MG63 (cell line): ENCODE measurements around the gene FBXO44. TPM values are rescaled to one million over a fixed set of nuclear protein-coding genes. Genes with fewer than 3 reads are reported as not detected.

Source experiments
- DNase-seq: peaks from one replicate; pipeline ENCODE4 v3.0.0-alpha.2; 2020
- H3K27me3 ChIP-seq: fragments of 250-450 bp; sonication (Bioruptor Pico); 2 replicates; pipeline ENCODE4 v1.5.1; 2020; ENCODE audit warnings: mild to moderate bottlenecking, moderate library complexity
- H3K36me3 ChIP-seq: fragments of 250-450 bp; sonication (Bioruptor Pico); 2 replicates; pipeline ENCODE4 v1.5.1; 2020; ENCODE audit warnings: mild to moderate bottlenecking, moderate library complexity
- H3K4me3 ChIP-seq: fragments of 250-450 bp; sonication (Bioruptor Pico); 2 replicates; pipeline ENCODE4 v1.5.1; 2020; ENCODE audit warnings: mild to moderate bottlenecking, moderate library complexity
- H3K9me3 ChIP-seq: fragments of 250-450 bp; sonication (Bioruptor Pico); 2 replicates; pipeline ENCODE4 v1.5.1; 2020; ENCODE audit warnings: mild to moderate bottlenecking, moderate library complexity
- total RNA-seq: library from RNA; depleted of rRNA; stranded (reverse); fragments of >200 nt; shearing (Covaris generic); gene quantifications from 2 replicates; pipeline ENCODE4 v1.2.3, GENCODE V29; 2014; ENCODE audit warnings: low replicate concordance

Gene FBXO44
- total RNA-seq, 1 experiment from 2014 or later = 23.1 TPM

DNA sequence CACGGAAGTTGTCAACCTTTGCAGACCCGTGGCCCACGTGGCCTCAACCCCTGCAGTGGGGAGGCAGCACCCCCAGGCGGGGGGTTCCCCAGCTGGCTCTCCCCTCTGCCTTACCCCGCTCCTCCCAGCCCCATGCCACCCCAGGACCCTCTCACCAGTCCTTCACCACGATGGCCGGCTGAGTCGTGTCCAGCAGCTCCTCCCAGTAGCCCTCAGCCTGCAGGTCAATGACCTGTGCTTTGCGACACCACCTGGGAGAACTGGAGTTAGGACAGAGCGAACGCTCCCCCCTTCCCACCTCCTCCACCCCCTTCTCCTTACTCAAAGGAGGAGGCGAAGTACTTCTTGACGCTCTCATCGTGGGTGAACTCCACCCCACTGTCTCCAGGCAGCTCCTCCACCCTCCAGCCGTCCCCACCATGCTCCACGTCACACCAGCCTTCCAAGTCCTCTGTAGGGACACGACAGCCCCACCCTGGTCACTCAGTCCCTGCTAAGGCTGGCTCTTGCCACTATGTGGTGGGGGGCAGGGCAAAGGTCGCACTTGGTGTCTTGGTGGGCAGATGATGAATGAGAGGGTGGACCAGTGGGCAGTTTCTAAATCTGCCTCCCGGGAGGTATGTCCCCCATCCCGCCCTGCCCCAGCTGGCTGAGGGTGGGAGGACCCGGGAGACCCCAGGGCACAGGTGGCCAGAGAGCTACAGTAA lies 4.9 kb upstream of the FBXO44 start:
- H3K4me3 ChIP-seq = no peak overlapping the region
- DNase-seq = no peak
- H3K36me3 ChIP-seq = no peaks in the 10 kb centered on the region
- no peaks in the 10 kb centered on the region for H3K9me3 ChIP-seq
- H3K27me3 ChIP-seq = no peaks in the 10 kb centered on the region

DNA sequence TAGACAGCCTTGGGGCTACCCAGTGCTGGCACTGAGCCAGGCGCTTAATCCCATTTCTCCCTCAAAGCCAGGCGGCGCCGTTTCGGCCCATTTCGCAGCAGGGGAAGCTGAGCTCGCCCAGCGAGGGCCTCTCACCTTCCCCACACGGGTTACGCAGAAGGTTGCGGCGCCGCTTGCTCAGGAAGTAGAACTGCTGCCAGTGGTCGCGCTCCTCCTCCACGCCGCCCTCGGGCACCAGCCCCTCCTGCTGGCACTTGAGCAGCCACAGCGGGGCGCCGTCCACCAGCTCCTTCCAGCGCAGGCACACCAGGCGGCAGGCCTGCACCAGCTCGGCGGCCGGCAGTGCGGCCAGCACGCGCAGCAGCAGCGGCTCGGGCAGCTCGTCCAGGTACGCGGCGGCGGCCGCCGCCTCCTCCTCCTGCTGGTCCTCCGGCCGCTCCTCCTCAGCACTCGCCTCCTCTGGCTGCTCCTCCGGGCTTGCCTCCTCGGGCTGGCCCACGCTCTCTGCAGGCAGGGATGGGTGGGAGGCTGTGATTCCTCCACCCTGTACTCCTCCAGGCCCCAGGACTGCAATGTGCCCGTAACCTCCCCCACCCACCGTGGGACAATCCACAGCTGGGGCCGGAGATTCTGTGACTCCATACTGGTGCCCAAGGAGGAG lies 4.2 kb upstream of the FBXO44 start:
- Histone ChIP-seq H3K36me3 (no peaks in the 10 kb centered on the region), H3K9me3 (no peaks in the 10 kb centered on the region)

DNA sequence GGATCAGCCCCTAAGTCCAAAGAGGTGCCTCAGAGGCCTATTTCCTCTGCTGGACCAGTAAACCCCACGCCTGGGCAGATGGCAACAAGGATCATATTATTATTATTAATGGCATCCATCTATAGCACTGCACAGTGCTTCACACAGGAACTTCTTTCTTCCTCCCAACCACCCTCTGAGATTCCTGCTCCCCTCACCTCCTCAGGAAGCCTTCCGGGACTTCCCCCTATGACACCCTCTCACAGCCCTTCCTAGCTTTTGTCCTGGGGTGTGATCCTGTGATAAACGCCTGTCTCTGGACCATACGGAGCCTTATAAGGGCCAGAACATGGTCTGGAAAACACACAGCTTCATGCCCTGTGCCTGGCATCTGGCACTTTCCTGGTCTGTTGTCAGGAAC lies 3.7 kb upstream of the FBXO44 start:
- no peaks in the 10 kb centered on the region; the same call in 1 of the 2 replicates for H3K36me3 ChIP-seq
- no peak for DNase-seq
- no peaks in the 10 kb centered on the region for H3K9me3 ChIP-seq
- H3K4me3 ChIP-seq = no peak overlapping the region
- H3K27me3 ChIP-seq = no peaks in the 10 kb centered on the region

More for the DNA sequence above, 4.2 kb upstream of the FBXO44 start:
- H3K27me3 ChIP-seq = no peaks in the 10 kb centered on the region
- peak; percentile 65 for DNase-seq
- H3K4me3 ChIP-seq = no peak overlapping the region

DNA sequence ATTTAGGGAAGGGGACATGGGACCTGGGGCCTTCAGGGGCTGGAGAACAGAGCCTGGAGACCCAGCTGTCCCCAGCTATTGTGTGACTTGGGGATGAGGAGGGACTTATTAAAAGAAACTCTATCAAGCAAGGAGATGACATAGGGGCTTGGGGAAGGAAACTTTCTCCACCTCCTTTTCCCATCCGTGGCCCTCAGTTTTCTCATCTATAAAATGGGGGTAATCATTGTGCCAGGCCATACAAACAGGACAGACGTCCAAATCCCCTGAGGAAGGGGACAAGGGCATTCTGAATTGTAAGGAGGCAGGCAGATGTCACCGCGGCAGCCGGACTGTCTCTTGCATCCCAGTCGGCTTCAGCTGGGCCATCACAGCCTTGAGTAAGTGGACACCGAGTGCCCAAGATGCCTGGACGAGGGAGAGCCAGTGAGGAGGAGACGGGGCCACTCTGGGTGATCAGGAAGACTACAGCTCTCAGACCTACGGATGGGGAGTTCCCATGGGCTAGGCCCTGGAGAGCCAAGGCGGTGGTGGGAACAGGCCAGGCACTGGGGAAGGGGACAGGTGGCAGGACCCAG lies 2.4 kb upstream of the FBXO44 start:
- no peaks in the 10 kb centered on the region for H3K27me3 ChIP-seq
- H3K9me3 ChIP-seq = no peaks in the 10 kb centered on the region
- no peak for DNase-seq
- no peak overlapping the region for H3K4me3 ChIP-seq
- peaks cover 5% of the 10 kb centered on the region for H3K36me3 ChIP-seq

DNA sequence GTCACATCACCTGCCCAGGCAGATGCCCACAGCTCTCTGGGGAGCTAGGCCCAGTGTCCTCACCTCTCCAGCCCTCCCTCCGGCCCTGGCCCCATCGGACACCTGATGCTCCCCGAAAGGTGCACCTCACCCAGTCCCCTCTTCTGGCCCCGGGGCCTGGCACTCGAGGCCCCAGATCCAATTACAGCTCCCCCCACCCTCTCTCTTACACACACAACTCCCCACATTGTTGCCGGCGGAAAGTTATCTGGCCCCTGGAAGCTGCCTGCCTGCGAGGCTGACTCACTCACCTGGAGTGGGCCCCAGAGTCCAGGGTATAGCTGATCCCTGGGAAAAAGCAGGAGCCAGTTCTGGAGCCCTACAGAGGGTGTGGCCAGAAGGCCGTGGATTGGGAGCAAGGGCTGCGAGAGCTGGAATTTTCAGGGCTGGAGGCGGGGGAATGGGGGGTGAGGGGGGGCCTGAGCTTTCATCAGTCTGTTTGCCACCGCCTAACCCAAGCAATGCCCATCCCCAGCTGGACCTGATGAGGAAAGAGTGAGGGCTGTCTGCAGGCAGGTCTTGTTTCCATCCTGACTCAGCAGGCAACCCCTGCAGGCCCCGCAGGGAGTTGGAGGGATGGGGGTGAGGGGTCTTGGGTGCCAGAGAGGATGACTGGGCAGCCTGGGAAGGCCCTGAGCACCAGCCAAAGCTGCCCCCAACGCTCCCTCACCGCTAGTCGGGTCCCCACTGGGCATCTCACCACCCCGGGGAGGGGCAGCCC lies 1.4 kb upstream of the FBXO44 start:
- H3K27me3 ChIP-seq = no peaks in the 10 kb centered on the region
- peaks cover 11% of the 10 kb centered on the region for H3K36me3 ChIP-seq
- no peak for DNase-seq
- H3K9me3 ChIP-seq = no peaks in the 10 kb centered on the region
- no peak overlapping the region for H3K4me3 ChIP-seq

DNA sequence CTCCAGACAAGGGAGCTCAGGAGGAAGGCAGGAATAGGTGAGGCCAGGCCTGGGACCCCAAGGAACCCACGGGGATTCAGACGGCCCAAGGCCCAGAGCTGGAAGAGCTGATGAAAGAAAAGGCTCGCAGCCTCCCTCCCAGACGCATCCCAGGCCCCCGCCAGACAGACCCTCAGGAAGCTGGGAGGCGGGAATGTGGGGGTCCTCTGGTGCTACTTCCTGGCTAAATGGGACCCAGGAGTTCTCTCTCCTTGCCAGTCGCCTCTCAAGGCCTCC lies 878 bp upstream of the FBXO44 start:
- H3K27me3 ChIP-seq = no peaks in the 10 kb centered on the region
- no peak for DNase-seq
- no peak overlapping the region for H3K4me3 ChIP-seq
- H3K9me3 ChIP-seq = no peaks in the 10 kb centered on the region
- H3K36me3 ChIP-seq = peaks cover 11% of the 10 kb centered on the region

DNA sequence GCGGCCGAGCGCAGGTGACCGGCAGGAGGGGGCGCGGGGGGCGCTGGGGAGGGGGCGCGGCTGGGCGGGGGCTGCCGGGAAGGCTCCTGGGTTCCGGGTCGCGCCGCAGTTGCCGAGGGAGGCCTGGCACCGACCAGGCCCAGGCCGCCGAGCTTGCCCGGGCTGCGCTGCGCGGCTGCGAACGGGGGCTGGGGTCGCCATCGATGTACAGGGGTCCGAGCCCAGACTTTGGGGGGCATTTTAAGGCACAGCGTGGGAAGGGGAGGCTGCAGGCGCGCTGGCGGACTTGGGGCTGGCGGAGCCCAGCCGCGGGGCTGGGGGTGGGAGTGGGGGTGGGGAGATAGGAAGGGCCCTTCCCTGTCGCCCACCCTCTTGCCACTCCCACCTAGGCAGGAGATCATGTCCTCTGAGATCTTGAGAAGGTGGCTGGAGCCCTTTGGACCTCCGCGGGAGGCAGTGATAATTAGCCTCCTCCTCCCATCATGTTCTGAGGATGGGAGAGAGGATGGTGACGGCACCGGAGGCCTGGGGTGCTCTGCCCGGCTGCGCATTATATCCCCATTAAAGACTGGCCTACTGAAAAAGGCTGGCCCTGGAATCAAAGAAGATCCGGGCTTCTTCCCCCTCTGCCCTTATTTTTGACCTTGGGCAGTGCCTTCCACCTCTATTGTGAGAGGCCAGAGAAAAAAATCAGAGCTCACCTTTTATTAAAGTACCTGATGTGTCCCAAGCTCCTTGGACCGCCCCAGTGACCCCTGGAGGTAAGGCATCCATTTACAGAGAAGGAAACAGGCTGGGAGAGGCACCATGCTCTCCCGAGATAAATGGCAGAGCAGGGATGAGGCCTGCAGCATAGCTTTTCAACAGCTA lies 497 bp downstream of the FBXO44 start:
- DNase-seq = no peak
- Histone ChIP-seq H3K36me3 (peaks cover 13% of the 10 kb centered on the region), H3K27me3 (no peaks in the 10 kb centered on the region)

DNA sequence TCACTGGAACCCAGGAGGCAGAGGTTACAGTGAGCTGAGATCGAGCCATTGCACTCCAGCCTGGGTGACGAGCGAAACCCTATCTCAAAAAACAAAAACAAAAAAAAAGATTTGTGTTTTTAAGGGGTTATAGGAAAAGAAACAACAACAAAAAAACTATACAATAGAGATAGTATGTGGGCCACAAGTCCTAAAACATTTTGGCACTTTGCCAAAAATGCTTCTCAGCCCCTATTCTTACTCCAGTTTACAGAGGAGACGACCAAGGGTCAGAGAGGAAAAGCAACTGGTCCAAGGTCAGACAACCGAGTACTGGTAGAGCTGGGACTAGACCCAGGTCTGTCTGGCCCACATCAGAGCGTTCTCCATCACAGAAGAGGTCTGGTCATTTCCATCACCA lies 3.0 kb downstream of the FBXO44 start:
- Histone ChIP-seq H3K4me3 (no peak overlapping the region), H3K36me3 (peaks cover 13% of the 10 kb centered on the region), H3K9me3 (no peaks in the 10 kb centered on the region), H3K27me3 (no peaks in the 10 kb centered on the region)
- DNase-seq = no peak

More for the DNA sequence above, 497 bp downstream of the FBXO44 start:
- H3K9me3 ChIP-seq = no peaks in the 10 kb centered on the region
- H3K4me3 ChIP-seq = peak overlapping the region; percentile 48

DNA sequence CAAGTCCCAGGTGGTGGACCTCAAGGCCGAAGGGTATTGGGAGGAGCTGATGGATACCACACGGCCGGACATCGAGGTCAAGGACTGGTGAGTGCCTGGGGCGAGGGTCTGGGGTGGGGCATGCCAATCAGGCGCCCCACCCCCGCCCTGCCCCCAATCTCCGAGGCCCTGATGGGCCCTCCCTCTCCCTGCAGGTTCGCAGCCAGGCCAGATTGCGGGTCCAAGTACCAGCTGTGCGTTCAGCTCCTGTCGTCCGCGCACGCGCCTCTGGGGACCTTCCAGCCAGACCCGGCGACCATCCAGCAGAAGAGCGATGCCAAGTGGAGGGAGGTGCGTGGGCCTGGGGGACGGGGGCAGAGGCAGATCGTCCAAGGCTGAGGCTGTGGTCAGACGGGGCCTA lies 3.9 kb downstream of the FBXO44 start:
- H3K27me3 ChIP-seq = no peaks in the 10 kb centered on the region
- no peaks in the 10 kb centered on the region for H3K9me3 ChIP-seq
- peaks cover 13% of the 10 kb centered on the region for H3K36me3 ChIP-seq
- no peak overlapping the region for H3K4me3 ChIP-seq
- no peak for DNase-seq

DNA sequence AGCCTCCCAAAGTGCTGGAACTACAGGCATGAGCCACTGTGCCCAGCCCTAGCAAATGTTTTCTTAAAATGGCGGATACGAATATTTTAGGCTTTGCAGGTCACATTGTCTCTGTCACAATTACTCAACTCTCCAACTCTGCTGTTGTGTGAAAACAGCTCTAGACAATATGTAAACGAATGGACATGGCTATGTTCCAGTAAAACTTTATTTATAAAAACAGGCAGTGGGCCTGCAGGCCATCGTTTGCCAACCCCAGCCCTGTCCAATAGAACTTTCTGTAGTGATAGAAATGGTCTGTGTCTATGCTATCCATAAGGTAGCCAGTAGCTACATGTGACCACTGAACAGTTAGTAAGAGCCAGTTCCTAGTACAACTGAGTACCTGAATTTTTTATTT lies 5.1 kb downstream of the FBXO44 start:
- H3K9me3 ChIP-seq = no peaks in the 10 kb centered on the region
- peaks cover 13% of the 10 kb centered on the region for H3K36me3 ChIP-seq
- no peak for DNase-seq
- no peaks in the 10 kb centered on the region for H3K27me3 ChIP-seq
- no peak overlapping the region for H3K4me3 ChIP-seq

DNA sequence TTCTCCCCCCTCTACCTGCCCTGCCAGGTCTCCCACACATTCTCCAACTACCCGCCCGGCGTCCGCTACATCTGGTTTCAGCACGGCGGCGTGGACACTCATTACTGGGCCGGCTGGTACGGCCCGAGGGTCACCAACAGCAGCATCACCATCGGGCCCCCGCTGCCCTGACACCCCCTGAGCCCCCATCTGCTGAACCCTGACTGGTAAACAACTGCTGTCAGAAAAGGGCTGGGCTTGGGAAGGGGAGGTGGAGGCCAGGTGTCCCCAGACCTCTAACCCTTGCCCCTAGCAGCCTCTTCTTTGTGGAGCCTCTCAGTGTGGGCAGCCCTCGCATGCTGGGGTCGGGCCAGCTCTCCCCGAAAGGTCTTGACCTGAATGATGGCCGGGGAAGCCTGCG lies 6.4 kb downstream of the FBXO44 start:
- Histone ChIP-seq H3K27me3 (no peaks in the 10 kb centered on the region), H3K36me3 (peaks cover 13% of the 10 kb centered on the region), H3K4me3 (no peak overlapping the region), H3K9me3 (no peaks in the 10 kb centered on the region)
- DNase-seq = no peak

DNA sequence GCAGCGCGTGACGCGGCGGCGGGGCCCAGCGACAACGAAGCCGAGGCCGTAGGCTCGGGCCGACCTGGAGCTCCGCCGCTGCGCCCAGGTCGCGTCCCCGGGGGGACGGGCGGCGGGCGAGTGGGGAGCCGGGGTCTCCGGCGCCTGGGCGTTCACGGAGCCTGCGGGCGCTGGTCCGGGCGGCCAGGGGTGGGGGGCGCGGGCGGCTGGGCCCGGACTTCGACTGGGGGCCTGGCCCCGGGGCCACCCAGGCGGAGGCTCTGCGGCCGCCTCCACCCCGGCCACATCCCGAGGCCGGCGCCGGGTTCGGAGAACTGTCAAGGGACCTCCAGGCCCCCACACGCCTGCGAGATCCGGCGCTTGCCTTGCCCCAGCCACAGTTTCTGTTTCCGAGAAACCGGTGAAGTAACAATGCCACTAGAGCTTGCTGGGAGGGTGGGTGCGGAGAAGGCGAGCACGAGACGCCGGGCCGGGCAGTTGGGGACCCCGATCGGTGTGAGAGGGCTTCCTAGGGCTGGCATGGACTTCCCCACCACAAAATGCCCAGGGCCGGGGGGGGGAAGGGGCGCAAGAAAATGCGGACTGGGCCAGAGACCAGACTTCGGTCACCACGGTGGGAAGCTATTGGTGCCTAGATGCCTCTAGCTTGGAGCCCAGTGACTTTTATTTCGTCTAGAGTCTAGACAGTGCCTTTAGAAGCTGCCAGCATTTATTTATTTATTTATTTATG lies 9.8 kb downstream of the FBXO44 start:
- no peaks in the 10 kb centered on the region for H3K36me3 ChIP-seq

DNA sequence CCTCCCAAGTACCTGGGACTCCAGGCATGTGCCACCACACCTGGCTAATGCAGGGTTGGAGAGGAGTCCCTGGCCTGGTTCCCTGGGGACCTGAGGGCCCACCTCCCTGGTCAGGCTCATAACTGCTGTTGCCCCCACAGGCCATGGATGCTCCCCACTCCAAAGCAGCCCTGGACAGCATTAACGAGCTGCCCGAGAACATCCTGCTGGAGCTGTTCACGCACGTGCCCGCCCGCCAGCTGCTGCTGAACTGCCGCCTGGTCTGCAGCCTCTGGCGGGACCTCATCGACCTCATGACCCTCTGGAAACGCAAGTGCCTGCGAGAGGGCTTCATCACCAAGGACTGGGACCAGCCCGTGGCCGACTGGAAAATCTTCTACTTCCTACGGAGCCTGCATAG lies 13.8 kb downstream of the FBXO44 start:
- H3K36me3 ChIP-seq = peaks cover 3% of the 10 kb centered on the region; the same call in 1 of the 2 replicates
- no peaks in the 10 kb centered on the region for H3K9me3 ChIP-seq
- H3K27me3 ChIP-seq = no peaks in the 10 kb centered on the region
- no peak overlapping the region for H3K4me3 ChIP-seq
- no peak for DNase-seq

More for the DNA sequence above, 9.8 kb downstream of the FBXO44 start:
- H3K4me3 ChIP-seq = peak overlapping the region; percentile 50
- H3K27me3 ChIP-seq = no peaks in the 10 kb centered on the region
- H3K9me3 ChIP-seq = no peaks in the 10 kb centered on the region
- DNase-seq = peak; percentile 30

DNA sequence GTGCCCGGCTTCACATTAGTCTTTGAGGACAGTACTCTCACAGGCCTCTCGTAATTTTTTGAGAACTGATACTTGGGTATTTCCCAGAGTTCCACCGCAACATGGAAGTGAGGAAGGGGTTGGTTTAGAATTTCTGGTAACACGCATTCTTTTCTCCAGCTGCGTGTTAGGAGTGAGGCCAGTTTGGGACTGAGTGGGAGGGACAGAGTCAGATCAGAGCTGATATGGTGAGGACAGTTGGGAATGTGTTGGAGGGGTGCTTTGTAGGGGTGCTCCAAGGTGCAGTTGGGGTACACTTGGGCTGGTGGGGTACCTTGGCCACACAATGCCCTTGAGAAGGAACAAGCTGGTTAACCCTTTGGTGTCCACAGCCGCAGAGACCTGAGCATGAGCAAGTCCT lies 16.1 kb downstream of the FBXO44 start:
- Histone ChIP-seq H3K9me3 (no peaks in the 10 kb centered on the region), H3K4me3 (no peak overlapping the region), H3K36me3 (peaks cover 13% of the 10 kb centered on the region), H3K27me3 (no peaks in the 10 kb centered on the region)
- DNase-seq = no peak

DNA sequence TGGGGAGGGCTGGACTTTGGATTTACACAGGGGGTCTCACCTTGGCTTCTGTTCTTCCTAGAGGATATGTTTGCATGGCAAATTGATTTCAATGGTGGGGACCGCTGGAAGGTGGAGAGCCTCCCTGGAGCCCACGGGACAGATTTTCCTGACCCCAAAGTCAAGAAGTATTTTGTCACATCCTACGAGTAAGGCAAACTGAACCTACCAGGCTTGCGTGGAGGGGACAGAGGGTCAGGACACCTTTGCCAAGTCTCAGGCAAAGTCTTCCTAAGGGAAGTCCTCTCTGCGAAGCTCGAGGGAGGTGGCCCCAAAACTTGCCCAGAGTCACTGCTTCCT lies 16.5 kb downstream of the FBXO44 start:
- Histone ChIP-seq H3K36me3 (peaks cover 13% of the 10 kb centered on the region), H3K27me3 (no peaks in the 10 kb centered on the region), H3K4me3 (no peak overlapping the region), H3K9me3 (no peaks in the 10 kb centered on the region)
- DNase-seq = no peak
